ENCODE measurements around the gene RAMP3.

- TF ChIP-seq, protein P1, sequence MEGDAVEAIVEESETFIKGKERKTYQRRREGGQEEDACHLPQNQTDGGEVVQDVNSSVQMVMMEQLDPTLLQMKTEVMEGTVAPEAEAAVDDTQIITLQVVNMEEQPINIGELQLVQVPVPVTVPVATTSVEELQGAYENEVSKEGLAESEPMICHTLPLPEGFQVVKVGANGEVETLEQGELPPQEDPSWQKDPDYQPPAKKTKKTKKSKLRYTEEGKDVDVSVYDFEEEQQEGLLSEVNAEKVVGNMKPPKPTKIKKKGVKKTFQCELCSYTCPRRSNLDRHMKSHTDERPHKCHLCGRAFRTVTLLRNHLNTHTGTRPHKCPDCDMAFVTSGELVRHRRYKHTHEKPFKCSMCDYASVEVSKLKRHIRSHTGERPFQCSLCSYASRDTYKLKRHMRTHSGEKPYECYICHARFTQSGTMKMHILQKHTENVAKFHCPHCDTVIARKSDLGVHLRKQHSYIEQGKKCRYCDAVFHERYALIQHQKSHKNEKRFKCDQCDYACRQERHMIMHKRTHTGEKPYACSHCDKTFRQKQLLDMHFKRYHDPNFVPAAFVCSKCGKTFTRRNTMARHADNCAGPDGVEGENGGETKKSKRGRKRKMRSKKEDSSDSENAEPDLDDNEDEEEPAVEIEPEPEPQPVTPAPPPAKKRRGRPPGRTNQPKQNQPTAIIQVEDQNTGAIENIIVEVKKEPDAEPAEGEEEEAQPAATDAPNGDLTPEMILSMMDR (conservative IDR thresholded peaks at IDR 0.05; ENCODE audit: low read depth, low read length), result peak; percentile 90
- TF ChIP-seq EZH2phosphoT487 (IDR thresholded peaks at IDR 0.05; ENCODE audit: borderline replicate concordance, low read length) (no peak), EZH2 (IDR thresholded peaks at IDR 0.05; ENCODE audit: low read length, unreplicated experiment) (no peak)
Observed at GRCh38 chr7:45136106-45137060, 21.2 kb upstream of the RAMP3 start.
